Fibroblast of the aortic adventitia (primary cell): ENCODE data around the gene DCTN3. TPM values are rescaled to one million over a fixed set of nuclear protein-coding genes. Genes with fewer than 3 reads are reported as not detected.

Source experiments
- DNase-seq: peaks from one replicate; pipeline ENCODE4 v3.0.0-alpha.2; 2010; ENCODE audit warnings: low read depth
- H3K4me3 ChIP-seq: 2 replicates; pipeline ENCODE4 v1.5.1; 2011; ENCODE audit warnings: low read depth, mild to moderate bottlenecking, control low read depth, low read length, moderate library complexity
- CTCF ChIP-seq: IDR thresholded peaks from 2 replicates; pipeline ENCODE4 v1.5.1; 2011; ENCODE audit warnings: mild to moderate bottlenecking, low read length, control low read depth, inconsistent platforms; ENCODE audit not compliant: insufficient read depth
- total RNA-seq: library from RNA; depleted of rRNA; stranded (reverse); fragments of >200 nt; gene quantifications from 2 replicates; pipeline ENCODE4 v1.2.3, GENCODE V29; 2012; ENCODE audit warnings: low replicate concordance

DCTN3 gene
- total RNA-seq, 1 donor = 88.1 TPM

DNA sequence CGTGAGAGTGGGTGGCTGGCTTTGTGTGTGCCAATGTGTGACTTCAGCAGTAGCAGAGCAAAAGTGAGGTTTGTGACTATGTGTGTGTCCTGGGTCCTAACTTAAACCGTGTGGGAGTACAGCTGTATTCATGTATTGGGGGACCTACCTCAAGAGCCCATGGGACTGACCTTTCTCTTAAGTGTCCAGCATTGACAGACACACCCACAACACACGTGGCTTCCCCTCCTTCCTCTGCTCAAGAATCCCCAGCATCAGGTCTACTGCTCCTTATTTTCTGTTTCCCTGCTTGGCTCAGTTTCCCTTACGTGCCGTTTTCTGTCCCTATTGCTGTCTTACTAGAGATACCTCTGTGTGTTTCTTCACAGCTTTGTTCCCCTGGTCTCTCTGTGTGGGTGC, 32.3 kb upstream of the DCTN3 start:
- no peak for TF ChIP-seq CTCF
- peak; percentile 21 for DNase-seq
- H3K4me3 ChIP-seq = peak overlapping the region; percentile 63

- peak; percentile 86 for DNase-seq
- H3K4me3 ChIP-seq = peak within 1 kb of the TSS; percentile 63
- no peak for TF ChIP-seq CTCF
Observed at GRCh38 chr9:34651876-34652601, 31.7 kb upstream of the DCTN3 start, which contains the start of gene IL11RA. Gene IL11RA (plus strand): TSS chr9:34652185. CDS start chr9:34655218, 3,033 bp downstream.

GRCh38 chr9:34651321-34651720, 31.0 kb upstream of the DCTN3 start:
- TF ChIP-seq CTCF = no peak
- peak; percentile 68 for DNase-seq
- H3K4me3 ChIP-seq = peak overlapping the region; percentile 63

DNA sequence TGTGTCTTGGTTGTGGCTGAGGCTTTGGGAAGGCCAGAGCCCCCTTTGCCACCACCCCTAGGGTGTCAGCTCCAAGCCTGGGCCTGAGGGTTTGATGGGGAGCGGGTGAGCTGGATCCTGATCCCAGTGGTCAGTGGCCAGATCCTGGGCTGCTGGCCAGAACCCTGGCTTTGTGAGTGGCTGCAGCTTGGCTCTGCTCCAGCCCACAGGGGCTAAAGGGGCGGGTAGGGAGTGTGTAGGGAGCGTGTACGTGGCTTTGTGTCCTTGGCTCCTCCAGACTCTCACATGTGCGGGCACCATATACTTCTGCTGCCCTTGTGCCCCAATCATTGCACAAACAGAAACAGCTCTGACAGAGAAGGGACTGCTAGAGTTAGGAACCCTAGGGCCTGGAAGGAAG, 30.5 kb upstream of the DCTN3 start:
- TF ChIP-seq CTCF = no peak

DNA sequence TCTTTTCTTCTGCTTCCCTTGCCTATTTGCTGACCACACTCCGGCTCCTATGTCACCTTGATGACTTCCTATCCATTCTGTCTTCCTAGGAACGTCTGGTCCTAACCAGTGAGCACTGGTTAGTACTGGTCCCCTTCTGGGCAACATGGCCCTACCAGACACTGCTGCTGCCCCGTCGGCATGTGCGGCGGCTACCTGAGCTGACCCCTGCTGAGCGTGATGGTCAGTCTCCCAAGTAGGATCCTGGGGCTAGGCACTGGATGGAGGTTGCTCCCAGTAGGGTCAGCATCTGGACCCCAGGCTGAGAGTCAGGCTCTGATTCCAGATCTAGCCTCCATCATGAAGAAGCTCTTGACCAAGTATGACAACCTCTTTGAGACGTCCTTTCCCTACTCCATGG, 28.4 kb upstream of the DCTN3 start:
- H3K4me3 ChIP-seq = no peak overlapping the region
- DNase-seq = no peak
- TF ChIP-seq CTCF = no peak

More for the DNA sequence above, 30.5 kb upstream of the DCTN3 start:
- no peak overlapping the region for H3K4me3 ChIP-seq
- DNase-seq = peak; percentile 15

- DNase-seq = no peak
- peak overlapping the region; percentile 82 for H3K4me3 ChIP-seq
- TF ChIP-seq CTCF = no peak
Observed at GRCh38 chr9:34647651-34648050, 27.4 kb upstream of the DCTN3 start.

DNA sequence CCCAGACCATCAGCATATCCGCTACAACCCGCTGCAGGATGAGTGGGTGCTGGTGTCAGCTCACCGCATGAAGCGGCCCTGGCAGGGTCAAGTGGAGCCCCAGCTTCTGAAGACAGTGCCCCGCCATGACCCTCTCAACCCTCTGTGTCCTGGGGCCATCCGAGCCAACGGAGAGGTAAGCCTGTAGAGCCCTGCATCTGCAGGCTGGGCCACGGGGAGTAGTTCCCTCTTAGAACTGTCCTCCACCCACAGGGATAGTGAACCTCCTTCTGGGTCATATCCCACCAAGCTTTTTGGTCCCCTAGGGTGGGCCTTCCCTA, 26.7 kb upstream of the DCTN3 start:
- no peak for DNase-seq
- H3K4me3 ChIP-seq = peak overlapping the region; percentile 82
- TF ChIP-seq CTCF = no peak
